Measurements from ENCODE around the gene FANCD2. TPM values are rescaled to one million over a fixed set of nuclear protein-coding genes. Genes with fewer than 3 reads are reported as not detected.

The FANCD2 gene
- total RNA-seq: 6.5 and 8.0 TPM in 2 replicates
- long read RNA-seq, full-length matches to known transcripts: 1 of 55 reads
- long read RNA-seq, partial matches to known transcripts: 43 of 55 reads
- long read RNA-seq, other reads (novel, unspliced or antisense): 11 of 55 reads

DNA sequence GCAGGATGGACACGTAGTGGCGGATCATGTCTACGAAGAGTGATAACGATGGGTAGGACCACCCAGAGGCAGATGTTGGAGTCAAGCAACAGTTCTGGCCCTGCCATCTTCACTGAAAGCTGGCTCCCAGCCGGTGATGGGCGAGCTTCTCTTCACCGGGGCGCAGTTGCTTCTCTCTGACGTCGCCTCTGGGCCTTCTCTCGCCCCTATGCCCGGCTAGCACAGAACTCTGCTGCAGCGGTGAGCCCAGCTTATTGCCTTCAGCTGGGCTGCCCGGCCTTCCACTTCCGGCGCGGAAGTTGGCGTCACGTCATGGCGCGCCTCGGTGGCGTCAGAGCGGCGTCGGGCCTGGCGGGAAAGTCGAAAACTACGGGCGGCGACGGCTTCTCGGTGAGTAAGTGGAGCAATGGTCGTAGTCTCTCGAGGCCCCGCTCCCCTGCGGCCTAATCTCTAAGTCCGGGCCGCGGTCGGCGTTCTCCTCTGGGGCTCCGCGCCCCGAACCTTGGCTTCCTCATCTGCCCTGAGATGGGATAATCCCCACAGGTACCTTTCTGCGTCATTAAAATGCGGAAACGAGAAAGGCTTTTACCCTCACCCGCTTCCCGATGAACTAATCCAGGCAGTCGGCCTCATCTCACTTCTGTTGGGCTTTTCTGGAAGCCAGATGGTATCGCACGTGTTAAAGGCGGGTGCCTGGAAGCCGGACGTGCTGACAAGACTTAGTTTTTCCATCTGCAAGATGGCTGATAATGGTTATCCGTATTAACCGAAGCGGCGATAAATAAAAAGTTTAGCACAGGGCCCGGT is at the start of gene FANCD2:
TSS of gene FANCD2 (plus strand) at position 354 of the 807 bp plus-strand sequence. CDS start 2,221 bp downstream, outside the sequence.
- peaks cover 8% of the 10 kb centered on the region for H3K36me3 Mint-ChIP-seq (ENCODE audit: unreplicated experiment)
- peak; percentile 95 for DNase-seq (ENCODE audit: extremely low spot score, unreplicated experiment)
- peak within 1 kb of the TSS; percentile 92 for H3K4me3 Mint-ChIP-seq (ENCODE audit: unreplicated experiment)
- H3K9me3 Mint-ChIP-seq (ENCODE audit: unreplicated experiment): no peaks in the 10 kb centered on the region
- H3K4me1 Mint-ChIP-seq (ENCODE audit: unreplicated experiment): peaks cover 21% of the 10 kb centered on the region
- H3K27me3 Mint-ChIP-seq (ENCODE audit: unreplicated experiment): no peaks in the 10 kb centered on the region
- H3K27ac Mint-ChIP-seq (ENCODE audit: unreplicated experiment): peak within 1 kb of the TSS; percentile 86
- TF ChIP-seq, protein P1, sequence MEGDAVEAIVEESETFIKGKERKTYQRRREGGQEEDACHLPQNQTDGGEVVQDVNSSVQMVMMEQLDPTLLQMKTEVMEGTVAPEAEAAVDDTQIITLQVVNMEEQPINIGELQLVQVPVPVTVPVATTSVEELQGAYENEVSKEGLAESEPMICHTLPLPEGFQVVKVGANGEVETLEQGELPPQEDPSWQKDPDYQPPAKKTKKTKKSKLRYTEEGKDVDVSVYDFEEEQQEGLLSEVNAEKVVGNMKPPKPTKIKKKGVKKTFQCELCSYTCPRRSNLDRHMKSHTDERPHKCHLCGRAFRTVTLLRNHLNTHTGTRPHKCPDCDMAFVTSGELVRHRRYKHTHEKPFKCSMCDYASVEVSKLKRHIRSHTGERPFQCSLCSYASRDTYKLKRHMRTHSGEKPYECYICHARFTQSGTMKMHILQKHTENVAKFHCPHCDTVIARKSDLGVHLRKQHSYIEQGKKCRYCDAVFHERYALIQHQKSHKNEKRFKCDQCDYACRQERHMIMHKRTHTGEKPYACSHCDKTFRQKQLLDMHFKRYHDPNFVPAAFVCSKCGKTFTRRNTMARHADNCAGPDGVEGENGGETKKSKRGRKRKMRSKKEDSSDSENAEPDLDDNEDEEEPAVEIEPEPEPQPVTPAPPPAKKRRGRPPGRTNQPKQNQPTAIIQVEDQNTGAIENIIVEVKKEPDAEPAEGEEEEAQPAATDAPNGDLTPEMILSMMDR (IDR thresholded peaks at IDR 0.05): no peak

DNA sequence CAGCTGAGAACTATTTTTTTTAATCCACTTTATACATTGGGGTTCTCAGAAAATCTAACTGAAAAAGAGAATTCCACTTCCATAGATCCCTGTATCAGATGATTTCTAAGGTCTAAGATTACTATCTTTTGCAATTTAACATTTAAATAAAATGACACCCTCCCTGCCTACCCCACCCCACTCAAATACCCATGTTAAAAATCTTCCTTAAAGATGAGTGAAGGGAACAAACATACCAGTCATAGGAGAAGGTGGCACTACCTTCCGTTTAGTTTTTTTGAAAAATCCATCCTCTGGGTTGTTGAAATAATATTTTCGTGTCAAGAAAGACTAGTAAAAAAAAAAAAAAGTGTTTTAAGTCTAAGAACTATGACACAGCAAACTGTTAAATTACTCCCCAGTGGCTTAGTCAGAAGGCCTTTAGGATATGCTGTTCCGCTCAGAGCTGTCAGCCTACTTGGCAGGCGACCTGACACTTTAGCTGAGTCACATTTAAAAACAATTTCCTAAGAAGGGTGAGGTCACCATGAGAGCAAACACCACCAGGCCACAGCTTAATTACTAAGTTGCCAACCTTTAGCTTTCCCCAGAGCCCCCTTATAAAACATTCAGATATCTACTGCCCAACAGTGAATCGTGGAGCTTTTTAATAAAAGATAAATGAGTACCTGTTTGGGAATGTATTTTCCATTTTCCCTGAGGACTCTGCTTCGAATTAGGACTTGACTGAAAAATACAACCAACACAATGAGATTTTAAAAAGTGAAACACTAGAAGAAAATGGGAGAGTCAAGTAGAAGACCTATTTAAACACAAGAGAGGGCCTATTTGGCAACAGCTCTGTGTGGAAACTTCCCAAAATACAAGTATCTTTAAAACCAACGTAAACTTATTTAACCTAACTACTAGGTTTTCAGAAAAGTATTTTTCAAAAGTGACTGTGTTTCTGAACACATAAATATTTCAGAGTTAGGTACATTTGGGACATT is 49.2 kb upstream of the FANCD2 start:
- TF ChIP-seq, protein P1 (IDR thresholded peaks at IDR 0.05): no peak
- no peak for DNase-seq (ENCODE audit: extremely low spot score, unreplicated experiment)
- H3K4me3 Mint-ChIP-seq (ENCODE audit: unreplicated experiment): peak overlapping the region; percentile 55
- H3K27ac Mint-ChIP-seq (ENCODE audit: unreplicated experiment): peak overlapping the region; percentile 96
- H3K27me3 Mint-ChIP-seq (ENCODE audit: unreplicated experiment): no peaks in the 10 kb centered on the region
- no peaks in the 10 kb centered on the region for H3K9me3 Mint-ChIP-seq (ENCODE audit: unreplicated experiment)
- H3K36me3 Mint-ChIP-seq (ENCODE audit: unreplicated experiment): peaks cover 23% of the 10 kb centered on the region
- H3K4me1 Mint-ChIP-seq (ENCODE audit: unreplicated experiment): peaks cover 27% of the 10 kb centered on the region

DNA sequence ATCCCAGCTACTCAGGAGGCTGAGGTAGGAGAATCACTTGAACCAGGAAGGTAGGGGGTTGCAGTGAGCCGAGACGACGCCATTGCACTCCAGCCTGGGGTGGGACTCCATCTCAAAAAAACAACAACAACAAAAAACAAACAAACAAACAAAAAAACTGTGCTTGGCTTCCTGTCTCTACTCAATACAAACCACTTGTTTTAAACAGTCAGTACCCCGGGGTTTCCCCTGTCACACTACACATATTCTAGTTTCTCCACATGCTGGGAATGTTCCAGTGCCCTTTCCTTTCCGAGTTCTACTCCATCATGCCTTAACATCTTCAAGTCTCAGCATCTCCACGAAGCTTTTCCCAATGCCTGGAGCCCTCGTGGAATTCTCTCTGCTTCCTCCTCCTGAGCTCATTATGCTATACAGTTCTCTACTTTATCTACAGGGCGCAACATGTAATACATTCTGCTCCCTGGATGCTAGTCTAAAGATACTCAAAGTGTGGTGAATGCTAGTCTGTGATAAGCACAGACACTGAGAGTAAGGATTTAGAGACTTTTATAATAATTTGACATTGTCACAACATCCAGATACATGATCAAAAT is 47.4 kb upstream of the FANCD2 start:
- H3K27me3 Mint-ChIP-seq (ENCODE audit: unreplicated experiment): no peaks in the 10 kb centered on the region
- DNase-seq (ENCODE audit: extremely low spot score, unreplicated experiment): no peak
- peaks cover 16% of the 10 kb centered on the region for H3K36me3 Mint-ChIP-seq (ENCODE audit: unreplicated experiment)
- TF ChIP-seq, protein P1 (IDR thresholded peaks at IDR 0.05): no peak
- H3K9me3 Mint-ChIP-seq (ENCODE audit: unreplicated experiment): no peaks in the 10 kb centered on the region
- H3K27ac Mint-ChIP-seq (ENCODE audit: unreplicated experiment): peak overlapping the region; percentile 29
- no peak overlapping the region for H3K4me3 Mint-ChIP-seq (ENCODE audit: unreplicated experiment)
- H3K4me1 Mint-ChIP-seq (ENCODE audit: unreplicated experiment): peaks cover 27% of the 10 kb centered on the region

DNA sequence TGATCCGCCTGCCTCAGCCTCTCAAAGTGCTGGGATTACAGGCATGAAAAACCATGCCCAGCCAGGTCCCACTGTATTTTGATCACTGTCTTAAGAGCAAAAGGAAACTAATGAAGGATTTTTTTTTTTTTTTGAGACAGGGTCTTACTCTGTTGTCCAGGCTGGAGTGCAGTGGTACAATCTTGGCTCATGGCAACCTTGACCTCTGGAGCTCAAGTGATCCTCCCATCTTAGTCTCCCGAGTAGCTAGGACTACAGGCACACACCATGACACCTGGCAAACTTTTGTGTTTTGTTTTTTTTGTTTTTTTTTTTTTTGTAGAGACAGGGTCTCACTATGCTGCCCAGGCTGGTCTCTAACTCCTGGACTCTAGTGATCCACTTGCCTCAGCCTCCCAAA is 46.0 kb upstream of the FANCD2 start:
- DNase-seq (ENCODE audit: extremely low spot score, unreplicated experiment): no peak
- Mint-ChIP-seq H3K4me3 (ENCODE audit: unreplicated experiment) (no peak overlapping the region), H3K27me3 (ENCODE audit: unreplicated experiment) (no peaks in the 10 kb centered on the region), H3K27ac (ENCODE audit: unreplicated experiment) (no peak overlapping the region), H3K9me3 (ENCODE audit: unreplicated experiment) (no peaks in the 10 kb centered on the region), H3K4me1 (ENCODE audit: unreplicated experiment) (peaks cover 27% of the 10 kb centered on the region), H3K36me3 (ENCODE audit: unreplicated experiment) (peaks cover 11% of the 10 kb centered on the region)
- TF ChIP-seq, protein P1 (IDR thresholded peaks at IDR 0.05): no peak
